ENCODE data around the gene PLEKHF1.

Gene PLEKHF1

GRCh38 chr19:29640231-29640630 lies 25.0 kb upstream of the PLEKHF1 start:
- H3K4me1 ChIP-seq (ENCODE audit: control insufficient read depth, insufficient read depth, low read length), result no peaks in the 10 kb centered on the region
- no peaks in the 10 kb centered on the region for H3K27me3 ChIP-seq (ENCODE audit: control insufficient read depth, insufficient read depth, low read length)
- H3K9ac ChIP-seq (ENCODE audit: low read length), result no peak overlapping the region
- no peak overlapping the region for H3K27ac ChIP-seq (ENCODE audit: low read depth, low read length)
- H3K36me3 ChIP-seq (ENCODE audit: control insufficient read depth, insufficient read depth, low read length), result no peaks in the 10 kb centered on the region
- no peak overlapping the region for H3K4me3 ChIP-seq (ENCODE audit: low read length)

- no peaks in the 10 kb centered on the region for H3K36me3 ChIP-seq (ENCODE audit: control insufficient read depth, insufficient read depth, low read length)
- no peak overlapping the region for H3K27ac ChIP-seq (ENCODE audit: low read depth, low read length)
- no peaks in the 10 kb centered on the region for H3K27me3 ChIP-seq (ENCODE audit: control insufficient read depth, insufficient read depth, low read length)
- H3K4me1 ChIP-seq (ENCODE audit: control insufficient read depth, insufficient read depth, low read length), result no peaks in the 10 kb centered on the region
- no peak overlapping the region for H3K4me3 ChIP-seq (ENCODE audit: low read length)
- no peak overlapping the region for H3K9ac ChIP-seq (ENCODE audit: low read length)
These were observed 23.7 kb upstream of the PLEKHF1 start for GRCh38 chr19:29641597-29641996.

GRCh38 chr19:29643361-29643935 lies 21.8 kb upstream of the PLEKHF1 start:
- H3K9ac ChIP-seq (ENCODE audit: low read length), result no peak overlapping the region
- H3K36me3 ChIP-seq (ENCODE audit: control insufficient read depth, insufficient read depth, low read length), result no peaks in the 10 kb centered on the region
- H3K4me1 ChIP-seq (ENCODE audit: control insufficient read depth, insufficient read depth, low read length), result no peaks in the 10 kb centered on the region

GRCh38 chr19:29644210-29644609 lies 21.1 kb upstream of the PLEKHF1 start:
- Histone ChIP-seq H3K27ac (ENCODE audit: low read depth, low read length) (no peak overlapping the region), H3K27me3 (ENCODE audit: control insufficient read depth, insufficient read depth, low read length) (no peaks in the 10 kb centered on the region), H3K4me3 (ENCODE audit: low read length) (no peak overlapping the region), H3K9ac (ENCODE audit: low read length) (no peak overlapping the region), H3K36me3 (ENCODE audit: control insufficient read depth, insufficient read depth, low read length) (no peaks in the 10 kb centered on the region), H3K4me1 (ENCODE audit: control insufficient read depth, insufficient read depth, low read length) (no peaks in the 10 kb centered on the region)

More at GRCh38 chr19:29643361-29643935, 21.8 kb upstream of the PLEKHF1 start:
- Histone ChIP-seq H3K27ac (ENCODE audit: low read depth, low read length) (no peak overlapping the region), H3K4me3 (ENCODE audit: low read length) (no peak overlapping the region), H3K27me3 (ENCODE audit: control insufficient read depth, insufficient read depth, low read length) (no peaks in the 10 kb centered on the region)

GRCh38 chr19:29645491-29645867 lies 19.8 kb upstream of the PLEKHF1 start:
- Histone ChIP-seq H3K4me3 (ENCODE audit: low read length) (no peak overlapping the region), H3K9ac (ENCODE audit: low read length) (no peak overlapping the region), H3K36me3 (ENCODE audit: control insufficient read depth, insufficient read depth, low read length) (no peaks in the 10 kb centered on the region), H3K27me3 (ENCODE audit: control insufficient read depth, insufficient read depth, low read length) (no peaks in the 10 kb centered on the region), H3K4me1 (ENCODE audit: control insufficient read depth, insufficient read depth, low read length) (no peaks in the 10 kb centered on the region), H3K27ac (ENCODE audit: low read depth, low read length) (no peak overlapping the region)

GRCh38 chr19:29645911-29646310 lies 19.4 kb upstream of the PLEKHF1 start:
- Histone ChIP-seq H3K27ac (ENCODE audit: low read depth, low read length) (no peak overlapping the region), H3K4me3 (ENCODE audit: low read length) (no peak overlapping the region), H3K9ac (ENCODE audit: low read length) (no peak overlapping the region), H3K27me3 (ENCODE audit: control insufficient read depth, insufficient read depth, low read length) (no peaks in the 10 kb centered on the region), H3K4me1 (ENCODE audit: control insufficient read depth, insufficient read depth, low read length) (no peaks in the 10 kb centered on the region), H3K36me3 (ENCODE audit: control insufficient read depth, insufficient read depth, low read length) (no peaks in the 10 kb centered on the region)

- H3K4me1 ChIP-seq (ENCODE audit: control insufficient read depth, insufficient read depth, low read length), result no peaks in the 10 kb centered on the region
These were observed 14.4 kb upstream of the PLEKHF1 start for GRCh38 chr19:29650772-29651387.

GRCh38 chr19:29651622-29652394 lies 13.5 kb upstream of the PLEKHF1 start:
- Histone ChIP-seq H3K36me3 (ENCODE audit: control insufficient read depth, insufficient read depth, low read length) (no peaks in the 10 kb centered on the region), H3K4me1 (ENCODE audit: control insufficient read depth, insufficient read depth, low read length) (no peaks in the 10 kb centered on the region), H3K4me3 (ENCODE audit: low read length) (no peak overlapping the region), H3K27ac (ENCODE audit: low read depth, low read length) (no peak overlapping the region), H3K9ac (ENCODE audit: low read length) (no peak overlapping the region), H3K27me3 (ENCODE audit: control insufficient read depth, insufficient read depth, low read length) (no peaks in the 10 kb centered on the region)

More at GRCh38 chr19:29650772-29651387, 14.4 kb upstream of the PLEKHF1 start:
- no peaks in the 10 kb centered on the region for H3K36me3 ChIP-seq (ENCODE audit: control insufficient read depth, insufficient read depth, low read length)
- H3K27me3 ChIP-seq (ENCODE audit: control insufficient read depth, insufficient read depth, low read length), result no peaks in the 10 kb centered on the region
- no peak overlapping the region for H3K4me3 ChIP-seq (ENCODE audit: low read length)
- H3K27ac ChIP-seq (ENCODE audit: low read depth, low read length), result no peak overlapping the region
- H3K9ac ChIP-seq (ENCODE audit: low read length), result no peak overlapping the region

- no peaks in the 10 kb centered on the region for H3K4me1 ChIP-seq (ENCODE audit: control insufficient read depth, insufficient read depth, low read length)
- H3K27ac ChIP-seq (ENCODE audit: low read depth, low read length), result no peak overlapping the region
- H3K36me3 ChIP-seq (ENCODE audit: control insufficient read depth, insufficient read depth, low read length), result no peaks in the 10 kb centered on the region
- no peaks in the 10 kb centered on the region for H3K27me3 ChIP-seq (ENCODE audit: control insufficient read depth, insufficient read depth, low read length)
- H3K9ac ChIP-seq (ENCODE audit: low read length), result no peak overlapping the region
- no peak overlapping the region for H3K4me3 ChIP-seq (ENCODE audit: low read length)
These were observed 11.9 kb upstream of the PLEKHF1 start for GRCh38 chr19:29653398-29653797.

- Histone ChIP-seq H3K27ac (ENCODE audit: low read depth, low read length) (no peak overlapping the region), H3K36me3 (ENCODE audit: control insufficient read depth, insufficient read depth, low read length) (no peaks in the 10 kb centered on the region), H3K9ac (ENCODE audit: low read length) (no peak overlapping the region), H3K4me3 (ENCODE audit: low read length) (no peak overlapping the region), H3K27me3 (ENCODE audit: control insufficient read depth, insufficient read depth, low read length) (no peaks in the 10 kb centered on the region), H3K4me1 (ENCODE audit: control insufficient read depth, insufficient read depth, low read length) (no peaks in the 10 kb centered on the region)
These were observed 9.5 kb upstream of the PLEKHF1 start for GRCh38 chr19:29655648-29656335.

GRCh38 chr19:29658221-29658991 lies 6.9 kb upstream of the PLEKHF1 start:
- no peak overlapping the region for H3K4me3 ChIP-seq (ENCODE audit: low read length)
- no peaks in the 10 kb centered on the region for H3K27me3 ChIP-seq (ENCODE audit: control insufficient read depth, insufficient read depth, low read length)
- H3K36me3 ChIP-seq (ENCODE audit: control insufficient read depth, insufficient read depth, low read length), result no peaks in the 10 kb centered on the region
- H3K27ac ChIP-seq (ENCODE audit: low read depth, low read length), result no peak overlapping the region
- H3K4me1 ChIP-seq (ENCODE audit: control insufficient read depth, insufficient read depth, low read length), result peaks cover 16% of the 10 kb centered on the region
- H3K9ac ChIP-seq (ENCODE audit: low read length), result no peak overlapping the region

GRCh38 chr19:29660835-29661234 lies 4.4 kb upstream of the PLEKHF1 start:
- no peaks in the 10 kb centered on the region for H3K36me3 ChIP-seq (ENCODE audit: control insufficient read depth, insufficient read depth, low read length)
- H3K9ac ChIP-seq (ENCODE audit: low read length), result no peak overlapping the region
- no peak overlapping the region for H3K4me3 ChIP-seq (ENCODE audit: low read length)
- H3K4me1 ChIP-seq (ENCODE audit: control insufficient read depth, insufficient read depth, low read length), result peaks cover 19% of the 10 kb centered on the region
- no peak overlapping the region for H3K27ac ChIP-seq (ENCODE audit: low read depth, low read length)
- H3K27me3 ChIP-seq (ENCODE audit: control insufficient read depth, insufficient read depth, low read length), result no peaks in the 10 kb centered on the region
